ENCODE measurements around the gene EIF4A3. TPM values are rescaled to one million over a fixed set of nuclear protein-coding genes. Genes with fewer than 3 reads are reported as not detected.
"Not testable (repeated sequence)": the region's sequence is repeated elsewhere in the genome, so short reads cannot be mapped to it uniquely, and the experiment has no call there.

The EIF4A3 gene
- total RNA-seq, 1 donor from 2014 or later = 79.9 TPM

DNA sequence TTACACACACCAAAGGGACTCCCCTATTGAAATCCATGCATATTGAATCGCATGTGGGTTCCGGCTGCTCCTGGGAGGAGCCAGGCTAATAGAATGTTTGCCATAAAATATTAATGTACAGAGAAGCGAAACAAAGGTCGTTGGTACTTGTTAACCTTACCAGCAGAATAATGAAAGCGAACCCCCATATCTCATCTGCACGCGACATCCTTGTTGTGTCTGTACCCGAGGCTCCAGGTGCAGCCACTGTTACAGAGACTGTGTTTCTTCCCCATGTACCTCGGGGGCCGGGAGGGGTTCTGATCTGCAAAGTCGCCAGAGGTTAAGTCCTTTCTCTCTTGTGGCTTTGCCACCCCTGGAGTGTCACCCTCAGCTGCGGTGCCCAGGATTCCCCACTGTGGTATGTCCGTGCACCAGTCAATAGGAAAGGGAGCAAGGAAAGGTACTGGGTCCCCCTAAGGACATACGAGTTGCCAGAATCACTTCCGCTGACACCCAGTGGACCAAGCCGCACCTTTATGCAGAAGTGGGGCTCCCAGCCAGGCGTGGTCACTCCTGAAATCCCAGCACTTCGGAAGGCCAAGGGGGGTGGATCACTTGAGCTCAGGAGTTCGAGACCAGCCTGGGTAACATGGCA, 43.4 kb downstream of the EIF4A3 start:
- FAIRE-seq = no peak
- DNase-seq (ENCODE audit: low spot score in 2 of 2) = no peak

- DNase-seq (ENCODE audit: low spot score in 2 of 2) = no peak
- FAIRE-seq = no peak
Observed at GRCh38 chr17:80102664-80103448, 44.1 kb downstream of the EIF4A3 start.

DNA sequence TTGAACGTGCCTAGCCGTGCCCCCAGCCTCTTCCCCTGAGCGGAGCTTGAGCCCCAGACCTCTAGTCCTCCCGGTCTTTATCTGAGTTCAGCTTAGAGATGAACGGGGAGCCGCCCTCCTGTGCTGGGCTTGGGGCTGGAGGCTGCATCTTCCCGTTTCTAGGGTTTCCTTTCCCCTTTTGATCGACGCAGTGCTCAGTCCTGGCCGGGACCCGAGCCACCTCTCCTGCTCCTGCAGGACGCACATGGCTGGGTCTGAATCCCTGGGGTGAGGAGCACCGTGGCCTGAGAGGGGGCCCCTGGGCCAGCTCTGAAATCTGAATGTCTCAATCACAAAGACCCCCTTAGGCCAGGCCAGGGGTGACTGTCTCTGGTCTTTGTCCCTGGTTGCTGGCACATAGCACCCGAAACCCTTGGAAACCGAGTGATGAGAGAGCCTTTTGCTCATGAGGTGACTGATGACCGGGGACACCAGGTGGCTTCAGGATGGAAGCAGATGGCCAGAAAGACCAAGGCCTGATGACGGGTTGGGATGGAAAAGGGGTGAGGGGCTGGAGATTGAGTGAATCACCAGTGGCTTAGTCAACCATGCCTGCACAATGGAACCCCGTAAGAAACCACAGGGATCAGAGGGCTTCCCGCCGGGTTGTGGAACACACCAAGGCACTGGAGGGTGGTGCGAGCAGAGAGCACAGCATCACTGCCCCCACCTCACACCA, 44.8 kb downstream of the EIF4A3 start:
- DNase-seq (ENCODE audit: low spot score in 2 of 2) (peak in 1 of 2 donors; percentile 49), FAIRE-seq (no peak)

GRCh38 chr17:80101011-80101945, 45.6 kb downstream of the EIF4A3 start, which contains the start of gene GAA:
Gene GAA (plus strand): TSS chr17:80101581. CDS start chr17:80104587, 3,006 bp downstream.
- peak; percentile 99 for DNase-seq (ENCODE audit: low spot score in 2 of 2)
- no peak for FAIRE-seq

GRCh38 chr17:80100035-80100323, 46.9 kb downstream of the EIF4A3 start:
- DNase-seq (ENCODE audit: low spot score in 2 of 2) = no peak
- FAIRE-seq = no peak

DNA sequence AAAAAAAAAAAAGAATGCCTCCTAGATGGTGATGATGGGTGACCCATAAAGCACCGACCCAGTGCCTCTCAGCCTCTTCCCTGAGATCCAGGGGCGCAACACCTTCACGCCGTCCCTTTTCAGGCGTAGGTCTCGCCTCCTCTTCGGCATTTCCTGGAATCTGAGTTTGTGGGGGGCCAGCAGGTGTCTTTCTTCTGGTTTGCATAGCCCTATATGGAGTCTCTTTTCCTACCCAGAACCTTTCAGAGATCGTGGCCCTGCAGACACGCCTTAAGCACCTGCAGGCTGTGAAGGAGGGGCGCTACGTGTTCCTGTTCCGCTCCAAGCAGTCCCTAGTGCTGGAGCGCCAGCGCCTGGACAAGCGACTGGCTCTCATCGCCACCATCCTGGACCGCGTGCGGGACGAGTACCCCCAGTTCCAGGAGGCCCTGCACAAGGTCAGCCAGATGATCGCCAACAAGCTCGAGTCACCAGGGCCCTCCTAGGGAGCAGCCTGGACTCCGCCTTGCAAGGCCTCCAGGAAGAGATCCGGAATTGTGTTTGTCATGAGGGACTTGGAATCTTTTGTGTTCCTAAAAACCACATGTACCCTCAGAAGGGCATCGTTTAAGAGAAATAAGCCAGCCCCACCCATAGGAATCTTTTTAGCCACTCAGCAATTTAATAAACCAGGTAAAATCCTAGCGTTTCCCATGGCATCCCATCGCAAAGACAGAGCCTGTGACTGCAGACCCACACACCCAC, 47.5 kb downstream of the EIF4A3 start:
- FAIRE-seq (no peak), DNase-seq (ENCODE audit: low spot score in 2 of 2) (no peak)

GRCh38 chr17:80097844-80098691, 48.9 kb downstream of the EIF4A3 start:
- DNase-seq (ENCODE audit: low spot score in 2 of 2) (no peak), FAIRE-seq (no peak)

GRCh38 chr17:80097127-80097621, 49.8 kb downstream of the EIF4A3 start:
- no peak for DNase-seq (ENCODE audit: low spot score in 2 of 2)
- FAIRE-seq = no peak

GRCh38 chr17:80096561-80097021, 50.3 kb downstream of the EIF4A3 start:
- FAIRE-seq = no peak
- no peak for DNase-seq (ENCODE audit: low spot score in 2 of 2)

GRCh38 chr17:80095844-80096475, 51.0 kb downstream of the EIF4A3 start:
- DNase-seq (ENCODE audit: low spot score in 2 of 2) (no peak), FAIRE-seq (no peak)

DNA sequence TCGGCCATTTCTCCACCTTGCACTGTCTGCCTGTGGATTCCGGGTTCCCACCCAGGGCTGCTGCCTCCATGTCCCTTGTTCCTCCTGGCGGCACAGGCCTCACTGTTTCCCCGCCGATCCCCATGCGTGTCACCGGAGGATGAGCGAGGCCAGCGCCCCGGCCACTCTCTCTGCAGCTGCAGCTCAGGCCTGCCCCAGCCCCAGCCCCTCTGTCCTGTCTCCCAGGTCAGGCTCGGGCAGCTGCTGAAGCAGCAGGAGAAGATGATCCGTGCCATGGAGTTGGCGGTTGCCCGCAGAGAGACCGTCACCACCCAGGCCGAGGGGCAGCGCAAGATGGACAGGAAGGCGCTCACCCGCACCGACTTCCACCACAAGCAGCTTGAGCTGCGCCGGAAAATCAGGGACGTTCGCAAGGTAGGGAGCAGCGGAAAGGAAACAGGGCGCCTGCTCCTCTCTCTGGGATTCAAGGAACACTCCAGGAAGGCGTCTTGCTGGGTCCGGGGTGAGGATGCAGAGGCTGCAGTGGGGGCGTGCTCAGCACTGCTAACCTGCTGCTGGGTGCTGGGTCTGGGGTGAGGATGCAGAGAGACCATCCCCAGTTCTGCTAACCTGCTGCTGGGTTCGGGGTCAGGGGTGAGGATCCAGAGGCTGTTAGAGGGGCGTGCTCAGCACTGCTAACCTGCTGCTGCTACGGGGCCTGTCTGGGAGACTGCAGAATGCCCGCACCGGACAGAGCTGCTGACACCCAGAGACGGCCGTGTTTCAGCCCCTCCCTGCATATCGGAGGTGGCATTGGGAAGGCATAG, 51.7 kb downstream of the EIF4A3 start:
- DNase-seq (ENCODE audit: low spot score in 2 of 2) (no peak), FAIRE-seq (no peak)

GRCh38 chr17:80092959-80093358, 54.0 kb downstream of the EIF4A3 start:
- FAIRE-seq (no peak), DNase-seq (ENCODE audit: low spot score in 2 of 2) (no peak)

GRCh38 chr17:80091376-80091775, 55.6 kb downstream of the EIF4A3 start:
- FAIRE-seq = no peak

GRCh38 chr17:80090164-80090563, 56.8 kb downstream of the EIF4A3 start:
- DNase-seq (ENCODE audit: low spot score in 2 of 2) = not testable (repeated sequence)

More at GRCh38 chr17:80091376-80091775, 55.6 kb downstream of the EIF4A3 start:
- DNase-seq (ENCODE audit: low spot score in 2 of 2) = no peak

DNA sequence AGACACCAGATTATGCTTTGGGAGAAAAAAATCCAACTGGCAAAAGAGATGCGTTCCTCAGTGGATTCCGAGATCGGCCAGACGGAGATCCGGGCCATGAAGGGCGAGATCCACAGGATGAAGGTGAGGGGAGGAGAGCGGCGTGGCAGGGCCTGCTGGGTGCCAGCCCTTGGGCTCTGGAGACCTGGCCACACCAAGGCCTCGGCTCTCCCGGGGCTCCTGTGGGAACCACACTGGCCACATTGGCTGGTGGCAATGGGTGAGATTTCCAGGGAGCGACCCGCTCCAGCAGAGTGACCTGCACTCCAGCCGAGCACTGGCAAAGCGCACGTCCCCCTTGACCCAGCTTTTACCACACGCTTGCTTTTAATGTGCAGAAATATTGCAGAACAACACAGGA, 57.2 kb downstream of the EIF4A3 start:
- DNase-seq (ENCODE audit: low spot score in 2 of 2) (no peak), FAIRE-seq (no peak)

More at GRCh38 chr17:80090164-80090563, 56.8 kb downstream of the EIF4A3 start:
- not testable (repeated sequence) for FAIRE-seq

DNA sequence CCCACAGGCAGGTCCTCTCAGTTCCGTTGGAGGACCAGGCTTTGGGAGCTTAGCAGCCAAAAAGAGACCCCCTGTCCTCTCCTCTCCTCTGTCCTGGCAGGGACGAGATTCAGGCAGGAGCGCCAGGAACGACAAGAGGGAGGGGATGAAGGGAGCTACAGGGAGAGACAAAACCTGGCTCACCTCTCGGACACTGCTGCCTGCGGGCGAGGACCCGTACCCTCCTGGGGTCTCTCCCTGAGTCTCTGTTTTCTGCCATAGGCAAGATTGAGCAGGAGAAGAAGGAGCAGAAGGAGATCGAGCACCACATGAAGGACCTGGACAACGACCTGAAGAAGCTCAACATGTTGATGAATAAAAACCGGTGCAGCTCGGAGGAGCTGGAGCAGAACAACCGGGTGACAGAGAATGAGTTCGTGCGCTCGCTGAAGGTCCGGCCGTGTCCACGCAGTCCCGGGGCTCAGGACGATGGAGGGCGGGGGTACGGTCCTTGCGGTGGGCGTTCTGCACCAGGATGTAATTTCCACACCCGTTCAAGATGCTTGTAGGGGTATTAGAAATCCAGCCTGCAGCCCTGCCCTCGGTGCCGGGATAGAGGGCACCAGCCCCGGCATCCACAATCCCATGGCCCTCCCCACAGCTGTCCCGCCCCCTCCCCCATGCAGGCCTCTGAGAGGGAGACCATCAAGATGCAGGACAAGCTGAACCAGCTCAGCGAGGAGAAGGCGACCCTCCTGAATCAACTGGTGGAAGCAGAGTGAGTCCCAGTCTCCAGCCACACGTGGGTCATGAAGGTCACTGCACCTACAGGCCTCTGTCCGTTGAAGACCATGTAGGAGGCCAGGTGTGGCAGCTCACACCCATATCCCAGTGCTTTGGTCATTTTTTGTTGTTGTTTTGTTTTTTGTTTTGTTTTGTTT, 59.3 kb downstream of the EIF4A3 start:
- DNase-seq (ENCODE audit: low spot score in 2 of 2) (no peak), FAIRE-seq (no peak)
